ENCODE results near the gene FLRT2.

The FLRT2 gene

GRCh38 chr14:85601690-85602089 lies 71.7 kb downstream of the FLRT2 start:
- DNase-seq (ENCODE audit: low spot score), result no peak
- ChIA-PET POLR2A (ENCODE audit: low non-redundant PET) (no interaction called here), CTCF (no interaction called here)
- H3K27ac ChIP-seq, result no peak overlapping the region
- TF ChIP-seq, protein P1, sequence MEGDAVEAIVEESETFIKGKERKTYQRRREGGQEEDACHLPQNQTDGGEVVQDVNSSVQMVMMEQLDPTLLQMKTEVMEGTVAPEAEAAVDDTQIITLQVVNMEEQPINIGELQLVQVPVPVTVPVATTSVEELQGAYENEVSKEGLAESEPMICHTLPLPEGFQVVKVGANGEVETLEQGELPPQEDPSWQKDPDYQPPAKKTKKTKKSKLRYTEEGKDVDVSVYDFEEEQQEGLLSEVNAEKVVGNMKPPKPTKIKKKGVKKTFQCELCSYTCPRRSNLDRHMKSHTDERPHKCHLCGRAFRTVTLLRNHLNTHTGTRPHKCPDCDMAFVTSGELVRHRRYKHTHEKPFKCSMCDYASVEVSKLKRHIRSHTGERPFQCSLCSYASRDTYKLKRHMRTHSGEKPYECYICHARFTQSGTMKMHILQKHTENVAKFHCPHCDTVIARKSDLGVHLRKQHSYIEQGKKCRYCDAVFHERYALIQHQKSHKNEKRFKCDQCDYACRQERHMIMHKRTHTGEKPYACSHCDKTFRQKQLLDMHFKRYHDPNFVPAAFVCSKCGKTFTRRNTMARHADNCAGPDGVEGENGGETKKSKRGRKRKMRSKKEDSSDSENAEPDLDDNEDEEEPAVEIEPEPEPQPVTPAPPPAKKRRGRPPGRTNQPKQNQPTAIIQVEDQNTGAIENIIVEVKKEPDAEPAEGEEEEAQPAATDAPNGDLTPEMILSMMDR (conservative IDR thresholded peaks at IDR 0.05; ENCODE audit: low read depth), result no peak

DNA sequence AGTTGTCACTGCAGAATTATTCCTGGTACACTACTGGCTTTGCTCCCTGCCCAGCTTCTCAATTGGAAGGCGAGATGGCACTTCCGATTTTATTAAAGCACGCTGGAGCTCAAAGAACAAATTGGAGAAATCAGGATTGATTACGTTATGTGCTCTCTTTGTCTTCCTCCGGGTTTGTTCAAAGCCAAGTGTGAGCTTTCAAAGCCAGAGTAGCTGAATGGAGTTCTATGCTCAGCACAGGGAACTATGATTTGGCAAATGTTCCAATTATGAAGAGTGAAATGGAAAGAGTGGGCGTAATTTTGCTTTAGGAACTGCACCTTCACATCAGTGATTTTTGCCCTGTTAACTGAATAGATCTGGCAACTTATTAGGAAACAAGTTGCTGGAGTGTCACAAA lies 72.4 kb downstream of the FLRT2 start:
- ChIA-PET CTCF (interaction anchor here (0.5 kb wide), 1 partner anchor 24 kb away, joined by 3 read pairs; no protein-coding TSS in a partner anchor), POLR2A (ENCODE audit: low non-redundant PET) (no interaction called here)
- TF ChIP-seq, protein P1 (conservative IDR thresholded peaks at IDR 0.05; ENCODE audit: low read depth), result no peak
- DNase-seq (ENCODE audit: low spot score), result no peak
- H3K27ac ChIP-seq, result no peak overlapping the region

- DNase-seq (ENCODE audit: low spot score), result no peak
- TF ChIP-seq, protein P1 (conservative IDR thresholded peaks at IDR 0.05; ENCODE audit: low read depth), result no peak
- CTCF ChIA-PET, result no interaction called here
- POLR2A ChIA-PET (ENCODE audit: low non-redundant PET), result no interaction called here
- H3K27ac ChIP-seq, result no peak overlapping the region
Measured at GRCh38 chr14:85604021-85604420, 74.1 kb downstream of the FLRT2 start.

DNA sequence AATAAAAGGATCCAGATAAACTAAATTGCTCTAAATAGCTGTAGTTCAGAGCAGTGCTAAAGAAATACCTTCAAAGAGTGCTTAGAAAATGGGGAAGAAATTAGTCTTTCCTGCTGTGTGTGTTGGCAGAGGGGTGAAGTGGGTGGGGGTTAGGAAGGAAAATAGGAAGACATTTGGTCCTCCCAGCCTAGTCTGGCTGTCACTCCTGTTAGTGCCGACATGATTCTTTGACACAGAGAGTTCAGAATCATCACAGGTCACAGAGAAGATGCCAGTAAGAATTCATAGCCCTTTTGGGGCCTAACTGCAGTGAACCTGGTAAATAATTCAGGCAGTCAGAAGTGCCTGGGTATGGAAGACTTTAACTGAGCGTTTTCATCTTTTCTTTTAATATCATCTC lies 74.8 kb downstream of the FLRT2 start:
- no peak for DNase-seq (ENCODE audit: low spot score)
- CTCF ChIA-PET, result no interaction called here
- POLR2A ChIA-PET (ENCODE audit: low non-redundant PET), result no interaction called here
- TF ChIP-seq, protein P1 (conservative IDR thresholded peaks at IDR 0.05; ENCODE audit: low read depth), result no peak
- H3K27ac ChIP-seq, result no peak overlapping the region

DNA sequence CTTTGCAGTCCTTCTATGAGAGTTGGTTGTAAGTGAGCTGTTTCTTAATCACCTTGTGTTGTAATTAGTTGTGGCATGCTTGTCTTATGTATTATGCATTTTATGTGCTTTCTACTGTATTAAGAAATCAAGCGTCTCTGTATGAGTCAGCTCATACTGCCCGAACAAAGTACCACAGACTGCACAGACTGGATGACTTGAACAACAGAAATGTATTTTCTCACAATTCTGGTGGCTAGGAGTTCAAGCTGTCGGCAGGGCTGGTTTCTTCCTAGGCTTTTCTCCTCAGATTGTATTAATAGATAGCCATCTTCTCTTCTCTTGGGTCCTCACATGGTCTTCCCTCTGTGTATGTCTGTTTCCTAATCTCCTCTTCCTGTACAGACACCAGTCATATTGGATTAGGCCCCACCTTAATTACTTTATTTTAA lies 77.7 kb downstream of the FLRT2 start:
- peak; percentile 75 for DNase-seq (ENCODE audit: low spot score)
- H3K27ac ChIP-seq, result peak overlapping the region; percentile 81
- TF ChIP-seq, protein P1 (conservative IDR thresholded peaks at IDR 0.05; ENCODE audit: low read depth), result no peak
- ChIA-PET POLR2A (ENCODE audit: low non-redundant PET) (no interaction called here), CTCF (no interaction called here)

DNA sequence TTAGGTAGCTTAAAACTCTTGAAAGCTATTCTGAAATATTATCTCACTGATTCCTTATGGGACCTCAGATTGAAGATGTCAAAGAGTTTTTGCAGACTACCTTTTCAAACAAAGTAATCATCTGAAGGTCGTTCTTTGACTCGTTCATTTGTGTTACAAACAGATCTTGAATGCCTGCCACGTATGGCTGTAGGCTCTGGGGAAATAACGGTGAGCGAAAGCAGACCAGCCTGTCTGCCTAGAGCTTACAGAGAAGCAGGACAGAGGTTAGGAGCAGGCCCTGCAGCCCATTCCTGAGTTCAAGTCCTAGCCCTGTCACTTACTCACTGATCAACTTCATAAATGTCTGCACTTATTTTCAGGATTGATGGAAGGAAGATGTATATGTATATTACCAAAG lies 83.6 kb downstream of the FLRT2 start:
- DNase-seq (ENCODE audit: low spot score), result no peak
- CTCF ChIA-PET, result no interaction called here
- POLR2A ChIA-PET (ENCODE audit: low non-redundant PET), result no interaction called here
- no peak overlapping the region for H3K27ac ChIP-seq
- TF ChIP-seq, protein P1 (conservative IDR thresholded peaks at IDR 0.05; ENCODE audit: low read depth), result no peak

DNA sequence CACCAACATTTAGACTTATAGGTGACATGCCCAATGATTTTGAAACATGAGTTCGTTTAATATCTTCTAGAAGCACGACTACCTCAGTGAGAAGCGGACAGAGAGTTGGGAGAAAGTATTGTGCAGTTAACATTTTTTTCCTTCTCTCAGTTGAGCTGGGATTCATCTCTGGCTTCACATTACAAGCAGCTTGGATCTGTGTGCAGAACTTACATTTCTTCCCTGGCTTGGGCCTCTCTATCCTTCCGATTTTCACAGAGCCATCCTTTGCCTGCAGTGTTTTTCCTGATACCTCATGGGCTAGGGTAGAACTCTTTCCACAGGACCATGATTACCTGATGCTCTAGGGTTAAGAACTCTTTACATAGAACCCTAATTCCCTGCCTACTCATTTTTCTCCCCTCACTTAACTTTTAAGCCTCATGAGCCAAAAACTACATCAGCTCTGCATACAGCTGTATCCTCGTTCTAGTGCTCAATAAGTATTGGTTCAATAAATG lies 86.5 kb downstream of the FLRT2 start:
- no peak overlapping the region for H3K27ac ChIP-seq
- ChIA-PET POLR2A (ENCODE audit: low non-redundant PET) (no interaction called here), CTCF (no interaction called here)
- TF ChIP-seq, protein P1 (conservative IDR thresholded peaks at IDR 0.05; ENCODE audit: low read depth), result no peak
- DNase-seq (ENCODE audit: low spot score), result no peak
